ENCODE results near the gene CELF1. TPM values are rescaled to one million over a fixed set of nuclear protein-coding genes. Genes with fewer than 3 reads are reported as not detected.

The CELF1 gene
- total and polyA plus RNA-seq, 2 of the 13 experiments (the other 11 are each of a cell fraction or from before 2014, with no cell fraction given), result 69.0 to 80.1 TPM

DNA sequence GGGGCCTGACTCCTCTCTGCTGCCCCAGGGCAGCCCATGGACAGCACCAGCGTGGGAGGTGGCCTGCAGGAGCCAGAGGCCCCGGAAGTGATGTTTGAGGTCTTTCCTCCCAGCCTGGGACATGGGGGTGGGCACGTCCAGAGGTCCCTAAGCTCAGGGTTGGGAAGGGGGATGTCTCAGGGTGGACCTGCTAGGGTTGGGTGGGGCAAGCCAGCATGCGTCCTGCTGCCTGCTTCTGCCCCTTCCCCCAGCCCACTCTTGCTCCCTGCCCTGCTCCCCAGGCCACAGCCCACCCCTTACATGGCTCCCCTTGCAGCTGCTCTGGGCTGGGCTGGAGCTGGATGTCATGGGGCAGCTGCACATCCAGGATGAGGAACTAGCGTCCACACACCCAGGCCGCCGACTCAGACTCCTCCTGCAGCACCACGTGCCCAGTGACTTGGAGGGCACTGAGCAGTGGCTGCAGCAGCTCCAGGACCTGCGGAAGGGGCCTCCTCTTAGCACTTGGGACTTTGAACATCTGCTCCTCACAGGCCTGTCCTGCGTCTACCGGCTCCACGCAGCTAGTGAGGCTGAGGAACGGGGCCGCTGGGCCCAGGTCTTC lies 34.9 kb upstream of the CELF1 start (continued):
- TF ChIP-seq MLXIP (CRISPR knock-in tag; IDR thresholded peaks at IDR 0.05; ENCODE audit: borderline replicate concordance) (no peak), KLF12 (CRISPR knock-in tag; IDR thresholded peaks at IDR 0.05; ENCODE audit: borderline replicate concordance) (no peak), SCMH1 (CRISPR knock-in tag; IDR thresholded peaks at IDR 0.05; ENCODE audit: borderline replicate concordance) (no peak), THAP9 (CRISPR knock-in tag; IDR thresholded peaks at IDR 0.05; ENCODE audit: borderline replicate concordance) (no peak), NR2F2 (IDR thresholded peaks at IDR 0.05; ENCODE audit: borderline replicate concordance, low read depth) (no peak), ZNF570 (CRISPR knock-in tag; IDR thresholded peaks at IDR 0.05; ENCODE audit: borderline replicate concordance) (no peak), NFE2L2 (IDR thresholded peaks at IDR 0.05; ENCODE audit: low read length) (no peak), HIVEP1 (CRISPR knock-in tag; IDR thresholded peaks at IDR 0.05) (no peak), ZFP1 (CRISPR knock-in tag; IDR thresholded peaks at IDR 0.05) (no peak), ZBTB8A (CRISPR knock-in tag; IDR thresholded peaks at IDR 0.05; ENCODE audit: borderline replicate concordance, low read depth) (peak; percentile 51; the same call in 1 of the 2 replicates), SIN3A (IDR thresholded peaks at IDR 0.05; ENCODE audit: borderline replicate concordance, low read depth, low read length) (no peak), POLR2AphosphoS5 (IDR thresholded peaks at IDR 0.05; ENCODE audit: low read depth, low read length) (no peak), PRMT3 (CRISPR knock-in tag; IDR thresholded peaks at IDR 0.05; ENCODE audit: borderline replicate concordance, low read depth) (no peak), ARHGAP35 (CRISPR knock-in tag; IDR thresholded peaks at IDR 0.05; ENCODE audit: borderline replicate concordance) (no peak), UBTF (CRISPR knock-in tag; IDR thresholded peaks at IDR 0.05) (no peak), ATF1 (CRISPR knock-in tag; IDR thresholded peaks at IDR 0.05) (no peak), TSC22D2 (CRISPR knock-in tag; IDR thresholded peaks at IDR 0.05; ENCODE audit: borderline replicate concordance) (no peak)
- TF ChIP-seq, protein P1, sequence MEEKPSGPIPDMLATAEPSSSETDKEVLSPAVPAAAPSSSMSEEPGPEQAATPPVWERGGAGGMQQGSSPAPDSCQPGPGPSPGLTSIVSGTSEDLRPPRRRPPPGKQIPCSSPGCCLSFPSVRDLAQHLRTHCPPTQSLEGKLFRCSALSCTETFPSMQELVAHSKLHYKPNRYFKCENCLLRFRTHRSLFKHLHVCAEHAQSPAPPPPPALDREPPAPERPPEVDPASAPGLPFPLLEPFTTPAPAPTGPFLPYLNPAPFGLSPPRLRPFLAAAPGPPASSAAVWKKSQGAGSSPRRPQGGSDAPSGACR (CRISPR knock-in tag; IDR thresholded peaks at IDR 0.05), result no peak
- TF ChIP-seq, protein P2, sequence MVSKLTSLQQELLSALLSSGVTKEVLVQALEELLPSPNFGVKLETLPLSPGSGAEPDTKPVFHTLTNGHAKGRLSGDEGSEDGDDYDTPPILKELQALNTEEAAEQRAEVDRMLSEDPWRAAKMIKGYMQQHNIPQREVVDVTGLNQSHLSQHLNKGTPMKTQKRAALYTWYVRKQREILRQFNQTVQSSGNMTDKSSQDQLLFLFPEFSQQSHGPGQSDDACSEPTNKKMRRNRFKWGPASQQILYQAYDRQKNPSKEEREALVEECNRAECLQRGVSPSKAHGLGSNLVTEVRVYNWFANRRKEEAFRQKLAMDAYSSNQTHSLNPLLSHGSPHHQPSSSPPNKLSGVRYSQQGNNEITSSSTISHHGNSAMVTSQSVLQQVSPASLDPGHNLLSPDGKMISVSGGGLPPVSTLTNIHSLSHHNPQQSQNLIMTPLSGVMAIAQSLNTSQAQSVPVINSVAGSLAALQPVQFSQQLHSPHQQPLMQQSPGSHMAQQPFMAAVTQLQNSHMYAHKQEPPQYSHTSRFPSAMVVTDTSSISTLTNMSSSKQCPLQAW (CRISPR knock-in tag; IDR thresholded peaks at IDR 0.05), result peak; percentile 47; the same call in 1 of the 2 replicates
